NOMO-1 treated with DMSO at 0.1 percent for 48 hours (cell line): ENCODE data around the gene NAALADL2.
A peak's percentile ranks its signal among the peaks of the same experiment; 100 is the strongest.

ENCODE experiments used
- DNase-seq: peaks from one replicate; lab custom pipeline; 2025; ENCODE audit not compliant: unreplicated experiment; lab: John Stamatoyannopoulos, UW

Gene NAALADL2

GRCh38 chr3:174884776-174885568, 25.8 kb downstream of the NAALADL2 start:
- no peak for DNase-seq

DNA sequence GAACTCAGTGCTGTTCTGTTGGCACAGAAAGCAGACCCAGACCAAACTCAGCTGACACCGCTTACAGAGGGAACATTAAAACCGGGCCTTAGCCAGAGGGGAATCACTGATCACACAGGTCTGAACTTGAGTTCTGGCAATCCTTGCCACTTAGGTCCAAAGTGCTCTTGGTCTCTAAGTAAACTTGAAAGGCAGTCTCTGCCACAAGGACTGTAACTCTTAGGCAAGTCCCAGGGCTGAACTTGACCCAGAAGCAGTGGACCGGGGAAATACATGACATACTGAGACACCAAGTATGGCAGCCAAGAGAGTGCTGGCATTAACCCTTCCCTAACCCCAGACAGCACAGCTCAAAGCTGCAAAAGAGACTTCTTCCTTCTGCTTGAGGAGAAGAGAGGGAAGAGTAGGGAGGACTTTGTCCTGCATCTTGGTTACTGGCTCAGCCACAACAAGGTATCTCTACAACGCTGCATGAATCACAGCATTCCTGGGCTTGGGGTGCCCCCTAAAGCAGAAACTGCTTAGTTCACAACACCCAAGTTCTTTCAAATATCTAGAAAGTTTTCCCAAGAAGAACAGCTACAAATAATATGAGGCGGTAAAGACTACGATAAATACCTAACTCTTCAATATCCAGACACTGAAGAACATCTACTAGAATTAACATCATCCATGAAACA, 32.5 kb downstream of the NAALADL2 start:
- DNase-seq = no peak

DNA sequence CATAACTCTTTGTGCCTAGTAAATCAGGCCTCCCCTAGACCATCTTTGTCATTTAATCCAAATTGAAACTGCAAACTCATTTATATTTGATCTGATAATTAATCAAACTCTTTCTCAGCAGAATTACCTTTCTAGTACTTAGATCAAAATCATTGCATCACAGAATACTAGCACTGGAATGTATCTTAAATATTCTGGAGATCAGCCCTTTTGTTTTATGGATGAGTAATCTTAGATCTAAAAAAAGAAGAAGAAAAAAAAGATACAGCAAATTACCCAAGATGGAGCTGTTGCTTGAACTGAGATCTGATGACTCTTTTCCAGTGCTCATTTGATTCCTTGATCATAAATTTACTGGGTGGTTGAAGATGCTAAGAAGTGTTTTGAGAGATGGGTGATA, 47.9 kb downstream of the NAALADL2 start:
- DNase-seq = no peak

DNA sequence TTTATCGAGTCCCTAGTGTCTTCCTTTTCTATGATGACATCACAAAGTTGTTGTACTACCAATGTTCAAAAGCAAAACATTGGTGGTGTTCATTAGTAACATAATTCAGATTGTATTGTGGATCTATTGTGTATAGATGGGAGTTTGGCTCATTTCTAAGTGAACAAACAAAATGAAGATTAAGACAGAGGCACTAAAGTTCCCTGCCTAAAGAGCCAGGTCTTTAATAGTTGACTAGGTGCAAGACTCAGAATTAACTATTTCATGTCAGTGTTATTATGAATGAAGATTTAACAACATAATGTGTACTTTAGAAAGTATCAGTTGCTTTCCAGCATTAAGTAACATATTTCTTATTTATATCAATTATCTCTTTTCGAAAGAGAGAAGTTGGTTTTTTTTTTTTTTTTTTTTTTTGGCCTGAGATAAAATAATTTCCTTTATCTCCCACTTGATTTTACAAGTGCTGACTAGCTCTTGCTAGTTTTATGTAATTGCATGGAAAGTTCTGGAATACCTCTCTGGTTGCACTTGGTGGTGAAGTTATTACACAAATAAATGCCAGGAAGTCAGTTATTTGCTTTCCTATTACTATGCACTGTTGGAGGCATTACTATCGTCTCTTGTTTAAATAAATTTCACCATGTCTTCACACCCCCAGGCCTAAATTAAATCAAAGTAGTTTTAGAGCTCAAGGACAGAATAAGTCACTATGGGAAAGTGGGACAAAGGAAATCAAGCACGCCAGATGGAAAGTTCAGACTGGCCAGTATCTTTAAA, 48.7 kb downstream of the NAALADL2 start:
- no peak for DNase-seq

GRCh38 chr3:174931473-174932353, 72.6 kb downstream of the NAALADL2 start:
- no peak for DNase-seq

DNA sequence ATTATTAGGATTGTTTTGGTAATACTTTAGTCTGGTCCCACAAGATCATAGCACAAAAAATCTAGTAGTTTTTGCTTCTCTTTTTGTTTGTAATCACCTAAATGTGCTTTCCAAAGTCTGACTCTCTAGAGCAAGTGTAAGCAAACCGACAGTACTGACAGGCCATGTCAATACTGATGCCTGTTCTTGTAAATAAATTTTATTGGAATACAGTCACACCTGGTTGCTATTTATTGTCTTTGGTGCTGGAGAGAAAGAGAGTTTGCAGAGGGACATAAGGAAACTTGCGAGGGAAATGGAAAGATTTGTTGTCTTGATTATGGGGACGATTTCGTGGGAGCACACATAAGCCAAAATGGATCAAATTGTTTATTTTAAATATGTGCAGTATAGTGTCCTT, 77.5 kb downstream of the NAALADL2 start:
- DNase-seq = no peak

DNA sequence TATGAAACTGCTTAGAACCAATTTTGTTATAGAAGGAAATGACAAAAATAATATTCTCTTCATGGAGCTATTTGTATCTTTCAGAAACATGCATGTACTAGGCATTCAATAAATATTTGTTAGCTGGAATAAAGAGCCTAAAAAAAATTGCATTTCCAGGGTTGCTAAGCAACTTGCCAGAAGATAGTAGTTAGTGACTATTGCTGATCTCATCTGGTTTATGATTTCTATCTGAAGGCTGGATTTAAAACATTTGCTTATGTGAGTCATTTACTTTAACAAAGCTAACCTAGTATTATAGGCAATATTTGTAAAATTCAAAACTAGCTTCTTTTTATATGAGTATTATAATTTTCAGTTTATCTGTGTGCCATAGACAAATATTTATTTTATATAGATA, 78.3 kb downstream of the NAALADL2 start:
- no peak for DNase-seq

DNA sequence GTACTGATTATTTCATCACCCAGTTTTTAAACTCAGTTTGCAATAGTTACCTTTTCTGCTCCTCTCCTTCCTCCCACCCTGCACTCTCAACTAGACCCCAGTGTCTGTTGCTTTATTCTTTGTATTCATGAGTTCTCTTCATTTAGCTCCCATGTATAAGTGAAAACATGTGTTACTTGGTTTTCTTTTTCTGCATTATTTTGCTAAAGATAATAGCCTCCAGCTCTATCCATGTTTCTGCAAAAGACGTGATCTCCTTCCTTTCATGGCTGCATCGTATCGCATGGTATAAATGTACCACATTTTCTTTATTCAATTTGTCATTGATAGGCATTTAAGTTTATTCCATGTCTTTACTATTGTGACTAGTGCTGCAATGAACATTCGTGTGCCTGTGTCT, 79.0 kb downstream of the NAALADL2 start:
- DNase-seq = no peak

GRCh38 chr3:174940151-174940550, 81.0 kb downstream of the NAALADL2 start:
- no peak for DNase-seq

- DNase-seq = no peak
Measured at GRCh38 chr3:174945276-174945675, 86.1 kb downstream of the NAALADL2 start.

DNA sequence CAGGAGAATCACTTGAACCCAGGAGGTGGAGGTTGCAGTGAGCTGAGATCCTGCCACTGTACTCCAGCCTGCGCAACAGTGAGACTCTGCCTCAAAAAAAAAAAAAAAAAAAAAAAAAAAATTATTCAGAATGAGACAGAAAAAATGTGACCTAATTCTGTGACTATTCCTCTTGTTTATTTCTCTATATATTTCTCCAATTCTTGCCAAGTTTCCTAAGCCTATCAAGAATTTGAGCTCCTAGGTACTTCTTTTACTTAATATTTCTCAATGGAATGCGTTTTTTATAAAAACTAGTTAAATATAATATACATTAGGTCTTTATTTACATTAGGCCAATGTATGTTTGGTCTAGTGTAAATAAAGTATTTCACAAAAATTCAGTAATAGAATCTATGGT, 86.8 kb downstream of the NAALADL2 start:
- no peak for DNase-seq

GRCh38 chr3:174949523-174949922, 90.4 kb downstream of the NAALADL2 start:
- no peak for DNase-seq

- DNase-seq = no peak
Measured at GRCh38 chr3:174951034-174951433, 91.9 kb downstream of the NAALADL2 start.

- DNase-seq = no peak
Measured at GRCh38 chr3:174951498-174952005, 92.4 kb downstream of the NAALADL2 start.

GRCh38 chr3:174953068-174953467, 93.9 kb downstream of the NAALADL2 start:
- no peak for DNase-seq

GRCh38 chr3:174955513-174956016, 96.4 kb downstream of the NAALADL2 start:
- no peak for DNase-seq

GRCh38 chr3:174957081-174957480, 97.9 kb downstream of the NAALADL2 start:
- DNase-seq = no peak

DNA sequence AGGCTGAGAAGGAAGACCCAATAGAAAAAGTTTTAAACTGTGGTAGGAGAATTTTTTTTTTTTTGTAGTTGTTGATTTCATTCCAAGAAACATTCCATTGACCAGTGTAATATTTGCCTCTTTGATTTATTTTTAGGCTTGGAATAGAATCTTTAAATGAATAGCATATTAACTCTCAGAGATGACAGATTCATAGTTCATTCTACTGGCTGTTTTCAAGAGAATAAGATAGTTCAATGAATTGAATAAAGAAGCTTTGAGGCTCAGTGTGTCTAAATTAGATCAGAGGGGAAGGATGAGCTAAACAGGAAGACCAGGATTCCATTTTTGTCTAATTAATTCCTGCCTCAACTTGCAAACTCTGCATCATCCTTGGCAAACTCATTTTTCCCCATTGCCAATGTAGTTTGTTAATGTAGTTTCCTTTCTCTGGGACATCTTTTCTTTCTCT, 98.4 kb downstream of the NAALADL2 start:
- DNase-seq = no peak

- DNase-seq = peak; percentile 83
Measured at GRCh38 chr3:174958671-174959328, 99.7 kb downstream of the NAALADL2 start.

GRCh38 chr3:174959556-174960065, 100.5 kb downstream of the NAALADL2 start:
- DNase-seq = no peak
